ENCODE results near the gene ATP13A2. TPM values are rescaled to one million over a fixed set of nuclear protein-coding genes. Genes with fewer than 3 reads are reported as not detected.

ATP13A2 gene
- total and polyA plus RNA-seq, 4 donors: 62.1 to 308 (median 186) TPM

DNA sequence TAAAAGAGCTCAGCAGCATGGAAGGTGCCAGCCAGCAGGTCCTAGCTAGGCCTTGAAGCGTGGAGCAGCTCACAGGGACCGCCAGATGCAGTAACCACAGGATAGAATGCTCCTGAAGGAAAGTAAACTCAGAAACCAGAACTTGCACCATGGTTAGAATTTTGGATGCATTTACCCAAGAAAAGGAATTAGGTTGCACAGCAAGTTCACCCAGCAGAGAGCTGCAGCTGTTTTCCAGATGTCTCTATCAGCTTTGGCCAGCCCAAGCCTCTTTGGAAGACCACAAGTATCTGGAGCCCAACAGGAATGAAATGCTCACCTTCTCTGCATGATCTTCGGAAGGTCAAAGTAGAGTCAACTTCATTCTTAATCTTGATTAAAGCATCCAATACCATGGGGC, 21.0 kb upstream of the ATP13A2 start:
- Histone ChIP-seq H3K4me3 (ENCODE audit: low read depth, low read length) (no peak overlapping the region), H3K36me3 (ENCODE audit: control insufficient read depth, insufficient read depth, low read length) (peaks cover 49% of the 10 kb centered on the region), H3K27ac (ENCODE audit: low read depth, low read length) (no peak overlapping the region), H3K27me3 (ENCODE audit: control insufficient read depth, insufficient read depth, low read length) (no peaks in the 10 kb centered on the region), H3K9me3 (ENCODE audit: control insufficient read depth, insufficient read depth, low read length) (no peaks in the 10 kb centered on the region), H3K4me1 (ENCODE audit: control insufficient read depth, insufficient read depth, low read length) (no peaks in the 10 kb centered on the region)
- WGBS (ENCODE audit: insufficient coverage): 81% methylated on average over 2 of the region's 3 CpGs
- DNase-seq (ENCODE audit: low read depth in 4 of 6, low spot score in 6 of 6): peak in 2 of 6 donors; percentile 19 to 45

DNA sequence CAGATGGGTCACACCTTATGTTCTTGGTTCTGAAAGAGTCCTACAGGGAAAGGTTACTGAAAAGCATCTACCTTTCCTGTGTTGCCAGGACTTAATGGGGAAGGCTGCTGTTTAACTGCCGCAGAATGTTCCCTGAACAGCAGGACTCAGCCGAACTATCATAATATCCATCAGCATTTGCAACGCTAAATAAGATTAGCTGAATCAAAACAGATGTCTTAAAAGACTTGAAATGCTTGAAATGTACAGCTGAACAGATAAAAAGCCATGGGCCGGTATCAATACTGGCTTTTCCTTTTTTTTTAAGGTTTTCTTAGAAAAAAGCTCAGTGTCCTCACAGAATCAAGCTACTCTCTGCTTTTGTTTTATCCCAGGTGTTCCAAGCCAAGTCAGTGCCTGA, 19.7 kb upstream of the ATP13A2 start:
- Histone ChIP-seq H3K9me3 (ENCODE audit: control insufficient read depth, insufficient read depth, low read length) (no peaks in the 10 kb centered on the region), H3K4me1 (ENCODE audit: control insufficient read depth, insufficient read depth, low read length) (no peaks in the 10 kb centered on the region), H3K27ac (ENCODE audit: low read depth, low read length) (no peak overlapping the region), H3K4me3 (ENCODE audit: low read depth, low read length) (no peak overlapping the region), H3K36me3 (ENCODE audit: control insufficient read depth, insufficient read depth, low read length) (peaks cover 52% of the 10 kb centered on the region), H3K27me3 (ENCODE audit: control insufficient read depth, insufficient read depth, low read length) (no peaks in the 10 kb centered on the region)
- 60% methylated on average over 1 of the region's 4 CpGs for WGBS (ENCODE audit: insufficient coverage)
- DNase-seq (ENCODE audit: low read depth in 4 of 6, low spot score in 6 of 6): peak in 2 of 6 donors; percentile 47 to 88

DNA sequence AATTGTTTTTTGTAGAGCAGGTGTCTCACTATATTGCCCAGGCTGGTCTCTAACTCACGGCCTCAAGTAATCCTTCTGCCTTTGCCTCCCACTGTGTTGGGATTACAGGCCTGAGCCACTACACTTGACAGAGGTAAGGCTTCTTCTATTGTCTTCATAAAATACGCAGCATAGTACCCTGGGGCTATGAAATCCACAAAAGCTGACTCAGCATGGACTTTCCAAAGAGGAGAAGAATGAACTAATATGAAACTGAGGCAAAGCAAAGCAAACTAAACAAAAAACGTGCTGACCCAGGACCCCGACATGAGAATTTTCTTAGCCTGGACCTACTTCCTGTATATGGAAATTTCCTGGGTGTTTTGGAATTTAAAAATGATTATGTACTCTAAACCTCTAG, 18.5 kb upstream of the ATP13A2 start:
- 79% methylated on average over 2 of the region's 4 CpGs for WGBS (ENCODE audit: insufficient coverage)

DNA sequence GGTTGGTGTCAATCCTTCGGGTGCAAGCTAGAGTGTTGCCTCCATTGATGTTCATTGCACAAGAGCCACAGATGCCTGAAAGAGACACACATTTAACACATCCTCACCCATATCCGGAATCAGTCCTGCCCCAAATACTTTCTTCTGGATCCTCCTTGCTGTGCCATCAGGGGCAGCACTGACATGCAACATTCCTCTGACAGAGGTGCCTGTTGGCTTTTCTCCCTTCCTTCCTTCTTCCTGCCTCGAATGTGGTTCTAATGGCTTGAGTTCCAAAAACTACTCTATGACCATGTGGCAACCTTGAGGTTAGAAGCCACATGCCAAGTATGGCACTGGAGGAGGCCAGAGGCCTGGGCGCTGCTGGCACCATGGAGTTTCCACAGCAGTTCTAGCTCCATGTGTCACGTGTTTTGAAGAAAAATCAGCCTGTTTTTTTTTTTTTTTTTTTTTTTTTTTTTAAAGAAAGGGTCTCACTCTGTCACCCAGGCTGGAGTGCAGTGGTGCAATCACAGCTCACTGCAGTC, 17.0 kb upstream of the ATP13A2 start:
- Histone ChIP-seq H3K36me3 (ENCODE audit: control insufficient read depth, insufficient read depth, low read length) (peaks cover 60% of the 10 kb centered on the region), H3K4me1 (ENCODE audit: control insufficient read depth, insufficient read depth, low read length) (no peaks in the 10 kb centered on the region), H3K4me3 (ENCODE audit: low read depth, low read length) (no peak overlapping the region), H3K27ac (ENCODE audit: low read depth, low read length) (no peak overlapping the region), H3K9me3 (ENCODE audit: control insufficient read depth, insufficient read depth, low read length) (no peaks in the 10 kb centered on the region), H3K27me3 (ENCODE audit: control insufficient read depth, insufficient read depth, low read length) (no peaks in the 10 kb centered on the region)
- no peak for DNase-seq (ENCODE audit: low read depth in 4 of 6, low spot score in 6 of 6)
- WGBS (ENCODE audit: insufficient coverage): 91% methylated on average over 3 of the region's 5 CpGs

More for the DNA sequence above, 18.5 kb upstream of the ATP13A2 start:
- Histone ChIP-seq H3K27ac (ENCODE audit: low read depth, low read length) (no peak overlapping the region), H3K27me3 (ENCODE audit: control insufficient read depth, insufficient read depth, low read length) (no peaks in the 10 kb centered on the region), H3K36me3 (ENCODE audit: control insufficient read depth, insufficient read depth, low read length) (peaks cover 58% of the 10 kb centered on the region), H3K9me3 (ENCODE audit: control insufficient read depth, insufficient read depth, low read length) (no peaks in the 10 kb centered on the region), H3K4me3 (ENCODE audit: low read depth, low read length) (no peak overlapping the region), H3K4me1 (ENCODE audit: control insufficient read depth, insufficient read depth, low read length) (no peaks in the 10 kb centered on the region)
- no peak for DNase-seq (ENCODE audit: low read depth in 4 of 6, low spot score in 6 of 6)

DNA sequence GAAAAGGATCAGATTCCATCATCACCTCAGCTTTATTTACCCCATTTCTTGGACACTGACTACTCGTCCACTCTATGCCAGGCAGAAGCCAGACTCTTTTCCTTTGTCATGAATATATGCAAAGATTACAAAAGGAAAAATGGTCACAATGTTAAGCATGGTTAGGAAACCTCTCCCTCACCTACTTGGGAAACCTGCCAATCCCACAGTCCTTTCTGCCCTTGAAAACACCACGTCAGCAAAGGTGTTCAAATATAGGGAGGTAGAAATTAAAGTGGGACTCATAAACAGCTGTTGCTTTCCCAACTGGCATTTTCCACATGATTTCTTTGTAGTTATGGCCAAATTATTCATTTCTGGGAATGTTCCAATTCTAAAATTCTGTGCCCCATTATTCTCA, 16.2 kb upstream of the ATP13A2 start:
- DNase-seq (ENCODE audit: low read depth in 4 of 6, low spot score in 6 of 6): peak in 1 of 6 donors; percentile 5
- Histone ChIP-seq H3K27ac (ENCODE audit: low read depth, low read length) (no peak overlapping the region), H3K9me3 (ENCODE audit: control insufficient read depth, insufficient read depth, low read length) (no peaks in the 10 kb centered on the region), H3K4me3 (ENCODE audit: low read depth, low read length) (no peak overlapping the region), H3K4me1 (ENCODE audit: control insufficient read depth, insufficient read depth, low read length) (no peaks in the 10 kb centered on the region), H3K36me3 (ENCODE audit: control insufficient read depth, insufficient read depth, low read length) (peaks cover 62% of the 10 kb centered on the region), H3K27me3 (ENCODE audit: control insufficient read depth, insufficient read depth, low read length) (no peaks in the 10 kb centered on the region)
- no CpG with 5 or more reads among the region's 2 CpGs for WGBS (ENCODE audit: insufficient coverage)

DNA sequence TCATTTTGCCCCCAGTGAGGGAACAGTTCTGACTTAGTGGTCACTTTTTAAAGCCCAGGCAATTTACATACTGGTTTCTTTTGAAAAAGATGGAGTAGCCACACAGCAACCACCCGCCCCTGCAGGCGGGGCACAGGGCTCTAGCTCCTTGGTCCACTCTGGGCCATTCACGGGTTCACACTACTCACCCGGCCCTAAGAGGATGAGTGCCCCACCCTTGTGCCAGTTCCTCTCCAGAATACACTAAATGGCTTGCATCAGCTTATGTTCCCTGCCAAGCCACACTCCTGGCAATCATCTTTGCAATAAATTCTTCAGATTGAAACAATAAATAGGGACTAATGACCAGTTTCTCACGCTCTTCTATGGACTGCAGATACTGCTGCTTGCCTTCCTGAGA, 15.7 kb upstream of the ATP13A2 start:
- peaks cover 62% of the 10 kb centered on the region for H3K36me3 ChIP-seq (ENCODE audit: control insufficient read depth, insufficient read depth, low read length)
- no peaks in the 10 kb centered on the region for H3K9me3 ChIP-seq (ENCODE audit: control insufficient read depth, insufficient read depth, low read length)
- no peaks in the 10 kb centered on the region for H3K27me3 ChIP-seq (ENCODE audit: control insufficient read depth, insufficient read depth, low read length)
- H3K27ac ChIP-seq (ENCODE audit: low read depth, low read length): no peak overlapping the region
- no peak overlapping the region for H3K4me3 ChIP-seq (ENCODE audit: low read depth, low read length)
- no peak for DNase-seq (ENCODE audit: low read depth in 4 of 6, low spot score in 6 of 6)
- 80% methylated on average over 4 of the region's 5 CpGs for WGBS (ENCODE audit: insufficient coverage)
- no peaks in the 10 kb centered on the region for H3K4me1 ChIP-seq (ENCODE audit: control insufficient read depth, insufficient read depth, low read length)

DNA sequence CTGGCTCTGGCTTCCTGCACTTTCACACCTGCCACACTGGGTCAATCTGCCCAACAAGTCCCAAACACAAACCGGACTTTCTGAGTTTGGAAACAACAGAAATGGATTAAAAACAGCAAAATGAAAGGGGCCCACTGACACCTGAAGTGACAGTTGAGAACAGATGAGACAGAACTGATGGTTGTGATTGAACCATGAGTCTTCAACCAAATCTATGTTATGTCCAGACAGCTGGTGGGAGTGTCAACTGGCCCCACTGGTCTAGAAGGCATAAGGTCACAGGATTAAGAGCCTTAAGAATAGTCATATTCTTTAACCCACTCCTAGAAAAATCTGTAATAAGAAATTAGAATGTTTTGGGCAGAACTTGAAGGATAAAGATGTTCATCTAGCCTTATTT, 13.0 kb upstream of the ATP13A2 start:
- no peaks in the 10 kb centered on the region for H3K27me3 ChIP-seq (ENCODE audit: control insufficient read depth, insufficient read depth, low read length)
- no peaks in the 10 kb centered on the region for H3K4me1 ChIP-seq (ENCODE audit: control insufficient read depth, insufficient read depth, low read length)
- no peak overlapping the region for H3K27ac ChIP-seq (ENCODE audit: low read depth, low read length)
- H3K36me3 ChIP-seq (ENCODE audit: control insufficient read depth, insufficient read depth, low read length): peaks cover 78% of the 10 kb centered on the region
- no peak for DNase-seq (ENCODE audit: low read depth in 4 of 6, low spot score in 6 of 6)
- no CpG with 5 or more reads among the region's 1 CpG for WGBS (ENCODE audit: insufficient coverage)
- no peaks in the 10 kb centered on the region for H3K9me3 ChIP-seq (ENCODE audit: control insufficient read depth, insufficient read depth, low read length)
- no peak overlapping the region for H3K4me3 ChIP-seq (ENCODE audit: low read depth, low read length)

DNA sequence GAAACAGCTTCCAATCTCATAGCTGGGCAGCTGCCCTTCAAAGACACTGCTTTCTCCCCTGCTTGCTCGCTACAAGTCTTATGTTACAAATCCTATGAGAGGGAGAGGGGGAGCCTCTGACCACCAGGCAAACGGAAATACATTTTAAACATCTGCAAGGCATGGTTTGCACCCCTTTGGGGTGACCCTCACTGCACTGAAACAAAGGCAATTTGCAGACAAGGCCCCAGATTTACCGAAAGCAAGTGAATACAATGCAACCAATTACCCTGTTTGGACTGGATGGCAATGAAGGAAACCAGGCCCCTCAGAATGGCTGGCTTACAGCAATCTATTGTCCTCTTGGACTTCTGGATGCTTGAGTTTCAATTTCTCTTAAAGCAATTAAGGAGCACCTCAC, 11.8 kb upstream of the ATP13A2 start:
- Histone ChIP-seq H3K9me3 (ENCODE audit: control insufficient read depth, insufficient read depth, low read length) (no peaks in the 10 kb centered on the region), H3K4me1 (ENCODE audit: control insufficient read depth, insufficient read depth, low read length) (no peaks in the 10 kb centered on the region), H3K27me3 (ENCODE audit: control insufficient read depth, insufficient read depth, low read length) (no peaks in the 10 kb centered on the region), H3K27ac (ENCODE audit: low read depth, low read length) (no peak overlapping the region), H3K36me3 (ENCODE audit: control insufficient read depth, insufficient read depth, low read length) (peaks cover 73% of the 10 kb centered on the region), H3K4me3 (ENCODE audit: low read depth, low read length) (no peak overlapping the region)
- whole genome bisulfite sequencing (ENCODE audit: insufficient coverage): 67% methylated on average over 1 of the region's 3 CpGs
- DNase-seq (ENCODE audit: low read depth in 4 of 6, low spot score in 6 of 6): no peak

DNA sequence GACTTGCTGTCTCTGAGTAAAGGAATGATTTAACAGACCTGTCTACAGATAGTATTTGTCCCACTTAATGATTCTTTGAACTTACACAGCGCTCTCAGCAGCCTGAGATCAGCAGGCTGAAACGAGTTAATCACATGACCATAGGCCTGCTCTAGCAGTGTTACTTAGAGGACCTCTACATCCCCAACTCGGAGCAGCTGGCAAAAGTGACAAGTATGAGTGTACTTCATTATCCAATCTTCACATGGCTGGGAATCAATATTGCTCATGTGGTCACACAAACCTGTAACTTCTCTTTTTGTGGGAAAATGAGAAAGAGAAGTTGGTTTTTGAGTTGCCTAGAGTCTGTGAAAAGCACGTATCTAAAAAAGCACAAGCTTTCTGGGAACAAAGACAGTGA, 11.4 kb upstream of the ATP13A2 start:
- no peak overlapping the region for H3K27ac ChIP-seq (ENCODE audit: low read depth, low read length)
- WGBS (ENCODE audit: insufficient coverage): 70% methylated on average over 2 of the region's 4 CpGs
- no peak for DNase-seq (ENCODE audit: low read depth in 4 of 6, low spot score in 6 of 6)

DNA sequence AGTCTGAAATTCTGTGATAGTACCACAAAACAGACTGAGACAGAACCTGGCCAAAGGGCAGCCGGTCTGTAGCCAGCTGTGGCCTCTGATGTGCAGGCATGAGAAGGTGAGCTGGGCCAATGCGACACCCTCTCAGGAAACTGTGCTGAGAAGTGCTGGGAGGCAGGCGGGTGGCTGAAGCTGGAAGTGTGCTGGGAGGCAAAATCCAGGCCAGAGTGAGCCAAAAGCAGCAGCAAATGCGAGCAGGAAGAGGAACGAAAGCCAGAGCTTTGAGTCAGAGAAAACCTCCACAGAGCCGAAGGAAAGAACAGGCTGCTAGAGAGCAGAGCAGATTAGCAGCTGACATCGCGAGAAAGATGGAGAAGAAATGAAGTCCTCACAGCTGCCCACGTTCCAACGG, 10.2 kb upstream of the ATP13A2 start:
- DNase-seq (ENCODE audit: low read depth in 4 of 6, low spot score in 6 of 6): no peak
- no peak overlapping the region for H3K4me3 ChIP-seq (ENCODE audit: low read depth, low read length)
- H3K27me3 ChIP-seq (ENCODE audit: control insufficient read depth, insufficient read depth, low read length): no peaks in the 10 kb centered on the region
- H3K36me3 ChIP-seq (ENCODE audit: control insufficient read depth, insufficient read depth, low read length): peaks cover 73% of the 10 kb centered on the region
- H3K27ac ChIP-seq (ENCODE audit: low read depth, low read length): no peak overlapping the region
- 95% methylated on average over 10 of the region's 10 CpGs for WGBS (ENCODE audit: insufficient coverage)
- H3K9me3 ChIP-seq (ENCODE audit: control insufficient read depth, insufficient read depth, low read length): no peaks in the 10 kb centered on the region
- no peaks in the 10 kb centered on the region for H3K4me1 ChIP-seq (ENCODE audit: control insufficient read depth, insufficient read depth, low read length)

More for the DNA sequence above, 11.4 kb upstream of the ATP13A2 start:
- Histone ChIP-seq H3K9me3 (ENCODE audit: control insufficient read depth, insufficient read depth, low read length) (no peaks in the 10 kb centered on the region), H3K4me3 (ENCODE audit: low read depth, low read length) (no peak overlapping the region), H3K4me1 (ENCODE audit: control insufficient read depth, insufficient read depth, low read length) (no peaks in the 10 kb centered on the region), H3K36me3 (ENCODE audit: control insufficient read depth, insufficient read depth, low read length) (peaks cover 76% of the 10 kb centered on the region), H3K27me3 (ENCODE audit: control insufficient read depth, insufficient read depth, low read length) (no peaks in the 10 kb centered on the region)

Data from spinal cord (tissue), 10 donors.